Measurements from ENCODE around the gene ZMYM2. TPM values are rescaled to one million over a fixed set of nuclear protein-coding genes. Genes with fewer than 3 reads are reported as not detected.

The ZMYM2 gene
- total RNA-seq, 2 experiments from 2014 or later: 79.2 to 82.0 TPM

DNA sequence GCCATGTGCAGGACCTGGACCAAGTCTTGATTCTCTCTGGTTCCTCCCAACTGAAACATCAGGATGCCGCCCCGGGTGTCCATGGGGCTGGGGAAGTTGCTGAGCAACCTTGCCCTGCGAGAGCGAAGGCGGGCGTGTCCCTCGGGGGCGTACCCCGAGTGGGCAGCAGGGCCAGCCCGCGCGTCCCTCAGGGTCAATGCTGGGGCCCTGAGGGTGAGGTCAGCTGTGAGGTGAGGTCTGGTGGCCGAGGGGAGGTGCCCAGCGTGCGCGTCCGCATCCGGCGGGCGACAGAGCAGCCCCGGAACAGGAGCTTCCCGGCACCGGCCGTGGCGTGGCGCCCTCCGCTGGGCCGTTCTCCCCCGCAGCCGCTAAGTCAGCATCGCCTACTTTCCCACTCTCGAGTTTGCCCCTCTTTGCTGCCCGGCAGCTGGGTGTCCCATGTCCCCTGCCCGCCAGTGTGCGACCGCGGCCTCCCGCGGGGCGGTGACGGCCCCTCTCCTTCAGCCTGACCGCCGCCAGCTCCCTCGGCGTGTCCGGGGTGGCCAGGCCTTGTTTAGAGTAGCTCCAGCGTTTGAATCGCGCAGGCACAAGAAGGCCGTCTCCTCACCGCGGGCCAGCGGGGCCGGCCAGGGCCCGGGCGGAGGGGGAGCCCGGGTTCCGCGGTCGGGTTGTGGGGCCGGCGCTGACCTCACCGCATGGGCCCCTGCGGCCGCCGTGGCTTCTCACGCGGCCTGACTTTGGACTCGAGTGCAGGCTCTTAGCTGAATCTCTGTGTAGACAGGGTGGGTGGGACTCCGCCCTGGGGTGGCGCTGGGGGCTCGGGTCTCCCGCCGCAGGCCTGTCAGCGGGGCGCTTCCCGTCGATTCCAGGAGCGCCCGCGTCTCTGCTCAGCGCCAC lies 169.3 kb downstream of the ZMYM2 start:
- Mint-ChIP-seq H3K9me3 (no peaks in the 10 kb centered on the region), H3K27me3 (peaks cover 16% of the 10 kb centered on the region), H3K4me1 (ENCODE audit: low read depth) (no peaks in the 10 kb centered on the region), H3K36me3 (ENCODE audit: low read depth) (no peaks in the 10 kb centered on the region), H3K27ac (no peak overlapping the region), H3K4me3 (peak overlapping the region; percentile 65)
- intact Hi-C loops (cut with micrococcal nuclease): loop anchor here (5.0 kb wide), 1 partner anchor 34 kb away; the partner anchor contains the start of gene GJA3
- ATAC-seq (peak; percentile 75), DNase-seq (peak; percentile 58)
- ChIA-PET POLR2A (interaction anchor here (0.6 to 2.1 kb wide), 3 partner anchors 9 to 72 kb away, joined by 3 to 13 read pairs (median 3); no protein-coding TSS in a partner anchor), CTCF (interaction anchor here (0.8 to 3.4 kb wide), 14 partner anchors 8 to 143 kb away, joined by 3 to 33 read pairs (median 4); no protein-coding TSS in a partner anchor)
- TF ChIP-seq, protein P1, sequence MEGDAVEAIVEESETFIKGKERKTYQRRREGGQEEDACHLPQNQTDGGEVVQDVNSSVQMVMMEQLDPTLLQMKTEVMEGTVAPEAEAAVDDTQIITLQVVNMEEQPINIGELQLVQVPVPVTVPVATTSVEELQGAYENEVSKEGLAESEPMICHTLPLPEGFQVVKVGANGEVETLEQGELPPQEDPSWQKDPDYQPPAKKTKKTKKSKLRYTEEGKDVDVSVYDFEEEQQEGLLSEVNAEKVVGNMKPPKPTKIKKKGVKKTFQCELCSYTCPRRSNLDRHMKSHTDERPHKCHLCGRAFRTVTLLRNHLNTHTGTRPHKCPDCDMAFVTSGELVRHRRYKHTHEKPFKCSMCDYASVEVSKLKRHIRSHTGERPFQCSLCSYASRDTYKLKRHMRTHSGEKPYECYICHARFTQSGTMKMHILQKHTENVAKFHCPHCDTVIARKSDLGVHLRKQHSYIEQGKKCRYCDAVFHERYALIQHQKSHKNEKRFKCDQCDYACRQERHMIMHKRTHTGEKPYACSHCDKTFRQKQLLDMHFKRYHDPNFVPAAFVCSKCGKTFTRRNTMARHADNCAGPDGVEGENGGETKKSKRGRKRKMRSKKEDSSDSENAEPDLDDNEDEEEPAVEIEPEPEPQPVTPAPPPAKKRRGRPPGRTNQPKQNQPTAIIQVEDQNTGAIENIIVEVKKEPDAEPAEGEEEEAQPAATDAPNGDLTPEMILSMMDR (IDR thresholded peaks at IDR 0.05): peak; percentile 30

GRCh38 chr13:20128459-20128931 lies 170.0 kb downstream of the ZMYM2 start:
- peak overlapping the region; percentile 51 for H3K4me3 Mint-ChIP-seq
- H3K36me3 Mint-ChIP-seq (ENCODE audit: low read depth): no peaks in the 10 kb centered on the region
- peaks cover 21% of the 10 kb centered on the region for H3K27me3 Mint-ChIP-seq
- ATAC-seq: peak; percentile 21
- ChIA-PET POLR2A (interaction anchor here (0.6 to 2.1 kb wide), 2 partner anchors 10 to 73 kb away, joined by 3 to 13 read pairs; no protein-coding TSS in a partner anchor), CTCF (interaction anchor here (0.8 to 3.4 kb wide), 10 partner anchors 9 to 58 kb away, joined by 3 to 33 read pairs (median 6); no protein-coding TSS in a partner anchor)
- no peak overlapping the region for H3K27ac Mint-ChIP-seq
- TF ChIP-seq, protein P1 (IDR thresholded peaks at IDR 0.05): no peak
- intact Hi-C loops (cut with micrococcal nuclease): loop anchor here (5.0 kb wide), 1 partner anchor 34 kb away; the partner anchor contains the start of gene GJA3
- H3K4me1 Mint-ChIP-seq (ENCODE audit: low read depth): no peaks in the 10 kb centered on the region
- no peaks in the 10 kb centered on the region for H3K9me3 Mint-ChIP-seq
- DNase-seq: no peak

DNA sequence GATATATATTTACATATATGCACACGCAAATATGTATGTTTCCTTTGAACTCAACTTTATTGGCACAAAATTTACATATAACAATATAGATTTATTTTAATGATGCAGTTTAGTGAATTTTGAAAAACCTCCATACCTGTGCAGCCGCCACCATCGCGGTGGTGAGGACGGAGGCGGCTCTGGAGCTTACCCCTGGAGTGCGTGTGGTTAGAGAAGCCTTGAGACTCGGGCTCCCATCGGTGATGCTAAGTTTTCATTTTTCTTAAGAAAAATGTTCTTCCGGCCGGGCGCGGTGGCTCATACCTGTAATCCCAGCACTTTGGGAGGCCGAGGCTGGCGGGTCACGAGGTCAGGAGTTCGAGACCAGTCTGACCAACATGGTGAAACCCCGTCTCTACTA lies 170.5 kb downstream of the ZMYM2 start:
- no peaks in the 10 kb centered on the region for H3K36me3 Mint-ChIP-seq (ENCODE audit: low read depth)
- intact Hi-C loops (cut with micrococcal nuclease): loop anchor here (5.0 kb wide), 1 partner anchor 33 kb away; the partner anchor contains the start of gene GJA3
- H3K27me3 Mint-ChIP-seq: peaks cover 21% of the 10 kb centered on the region
- H3K4me3 Mint-ChIP-seq: no peak overlapping the region
- ChIA-PET CTCF (interaction anchor here (1.8 to 3.4 kb wide), 4 partner anchors 11 to 34 kb away, joined by 6 to 33 read pairs (median 12); no protein-coding TSS in a partner anchor), POLR2A (no interaction called here)
- no peaks in the 10 kb centered on the region for H3K4me1 Mint-ChIP-seq (ENCODE audit: low read depth)
- no peaks in the 10 kb centered on the region for H3K9me3 Mint-ChIP-seq
- H3K27ac Mint-ChIP-seq: no peak overlapping the region
- no peak for ATAC-seq
- no peak for DNase-seq
- TF ChIP-seq, protein P1 (IDR thresholded peaks at IDR 0.05): no peak

- TF ChIP-seq, protein P1 (IDR thresholded peaks at IDR 0.05): no peak
- Mint-ChIP-seq H3K9me3 (no peaks in the 10 kb centered on the region), H3K4me1 (ENCODE audit: low read depth) (no peaks in the 10 kb centered on the region), H3K36me3 (ENCODE audit: low read depth) (no peaks in the 10 kb centered on the region), H3K27me3 (peaks cover 17% of the 10 kb centered on the region), H3K27ac (no peak overlapping the region), H3K4me3 (no peak overlapping the region)
- intact Hi-C loops (cut with micrococcal nuclease): no loop called here
- no peak for DNase-seq
- ATAC-seq: peak; percentile 19
- ChIA-PET CTCF (no interaction called here), POLR2A (no interaction called here)
Observed at GRCh38 chr13:20130012-20130411, 171.5 kb downstream of the ZMYM2 start.

Data from activated CD8-positive, alpha-beta T cell treated with anti-CD3 and anti-CD28 coated beads for 36 hours (primary cell).